HG03139 (cell line): Measurements from ENCODE around the gene LUC7L2.
"Not testable (repeated sequence)": the region's sequence is repeated elsewhere in the genome, so short reads cannot be mapped to it uniquely, and the experiment has no call there.

Source experiments
- ATAC-seq: cut with Tn5 transposase; IDR thresholded peaks from one replicate; pipeline ENCODE4 v1.9.1; 2021; ENCODE audit not compliant: unreplicated experiment

Gene LUC7L2

GRCh38 chr7:139355320-139355719 lies 4.4 kb upstream of the LUC7L2 start:
- no peak for ATAC-seq

GRCh38 chr7:139357729-139358506 lies 1.8 kb upstream of the LUC7L2 start:
- not testable (repeated sequence) for ATAC-seq

DNA sequence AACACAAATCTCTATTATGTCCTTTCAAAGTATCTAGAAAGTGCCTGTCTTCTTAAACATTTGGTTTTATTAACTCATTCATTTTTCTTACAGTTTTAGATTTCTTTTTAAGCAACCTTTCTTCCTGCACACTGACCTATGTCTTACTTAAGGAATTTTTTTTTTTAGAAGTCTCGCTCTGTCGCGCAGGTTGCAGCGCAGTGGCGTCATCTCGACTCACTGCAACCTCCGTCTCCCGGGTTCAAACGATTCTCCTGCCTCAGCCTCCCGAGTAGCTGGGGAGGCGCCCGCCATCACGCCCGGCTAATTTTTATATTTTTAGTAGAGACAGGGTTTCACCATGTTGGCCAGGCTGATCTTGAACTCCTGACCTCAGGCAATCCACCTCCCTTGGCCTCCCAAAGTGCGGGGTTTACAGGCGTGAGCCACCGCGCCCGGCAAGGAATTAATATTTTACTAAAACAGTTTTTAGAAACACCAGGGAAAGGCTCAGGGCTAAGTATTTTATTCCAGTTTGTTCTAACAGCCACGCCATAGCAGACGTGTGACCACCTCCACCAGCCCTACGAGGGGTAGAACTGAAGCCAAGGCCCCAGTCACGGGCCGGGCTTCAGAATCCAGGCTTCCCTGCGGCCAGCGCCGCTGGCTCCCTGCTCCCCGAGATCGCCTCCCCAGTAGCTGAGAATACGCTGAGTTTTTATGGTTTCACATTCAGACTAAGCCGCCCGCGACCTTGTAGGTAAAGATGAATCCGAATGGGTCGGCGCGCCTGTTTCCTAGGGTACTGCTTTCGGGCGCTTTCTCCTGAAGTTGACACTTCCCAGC lies 941 bp upstream of the LUC7L2 start:
- ATAC-seq = peak; percentile 3

DNA sequence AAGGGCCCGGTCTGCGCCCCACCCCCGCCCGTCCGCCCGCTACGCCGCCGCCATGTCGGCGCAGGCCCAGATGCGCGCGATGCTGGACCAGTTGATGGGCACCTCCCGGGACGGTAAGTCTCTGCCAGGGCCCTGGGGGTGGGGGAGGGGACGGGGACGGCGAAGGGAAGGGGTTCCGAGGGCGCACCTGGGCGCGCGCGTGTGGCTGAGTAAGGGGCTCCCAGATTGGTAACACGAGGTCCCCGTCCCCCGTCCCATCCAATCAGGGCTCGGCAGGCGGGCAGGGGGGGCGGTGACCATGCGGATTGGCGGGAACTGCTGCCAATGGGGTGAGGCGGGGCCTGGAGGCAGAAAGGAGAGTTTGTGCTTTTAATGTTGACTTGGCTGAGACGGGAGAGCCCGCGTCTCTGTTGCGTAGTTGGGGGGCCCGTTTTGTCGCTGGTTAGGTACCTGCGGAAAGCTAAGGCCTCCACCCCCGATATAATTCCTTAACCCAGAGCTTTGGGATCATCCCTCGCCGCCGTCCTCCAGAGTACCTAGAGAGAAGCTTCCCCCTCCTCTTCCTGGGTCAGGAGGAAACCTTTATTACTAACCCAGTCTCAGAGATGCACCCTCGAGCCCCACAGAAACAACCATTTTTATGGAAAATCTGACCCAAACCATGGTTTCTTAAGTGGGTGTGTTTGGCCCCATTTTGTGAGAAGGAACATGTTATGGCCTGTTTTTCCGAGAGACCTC lies 685 bp downstream of the LUC7L2 start:
- ATAC-seq = peak; percentile 74

DNA sequence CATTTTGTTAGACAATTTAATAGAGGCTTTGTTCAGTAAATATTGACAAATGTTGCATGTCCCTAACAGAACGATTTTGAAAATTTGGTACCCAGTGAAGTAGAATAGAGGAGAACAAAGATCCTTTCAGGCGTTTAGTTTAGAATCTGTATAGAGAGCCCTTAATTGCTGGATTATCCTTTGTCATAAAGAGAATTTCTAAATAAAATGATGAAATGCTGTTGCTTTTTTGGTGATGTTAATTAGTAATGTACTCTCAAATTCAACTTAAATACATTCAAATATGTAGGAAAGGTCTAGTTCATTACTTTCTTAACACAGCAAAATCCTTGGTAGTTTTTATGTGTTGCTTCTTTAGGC lies 1.2 kb downstream of the LUC7L2 start:
- ATAC-seq = no peak

DNA sequence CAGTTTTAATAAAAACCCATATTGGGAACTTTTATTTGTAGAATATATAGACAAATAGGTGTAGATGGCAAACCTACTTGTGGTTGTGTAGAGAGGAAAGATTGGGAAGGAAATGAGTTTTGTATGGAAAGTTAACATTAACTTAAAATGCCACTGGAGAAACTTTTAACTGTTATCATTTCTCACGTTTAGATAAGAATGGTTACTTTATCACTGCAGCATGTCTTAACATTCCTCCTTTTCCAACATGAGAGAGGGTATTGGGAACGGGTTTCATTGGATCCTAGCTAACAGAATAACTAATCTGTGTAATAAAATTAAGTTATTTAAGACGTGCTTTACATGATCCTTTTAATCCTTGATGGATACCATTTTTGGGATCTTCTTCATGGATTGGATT lies 1.8 kb downstream of the LUC7L2 start:
- no peak for ATAC-seq

GRCh38 chr7:139362302-139362701 lies 2.6 kb downstream of the LUC7L2 start:
- no peak for ATAC-seq

DNA sequence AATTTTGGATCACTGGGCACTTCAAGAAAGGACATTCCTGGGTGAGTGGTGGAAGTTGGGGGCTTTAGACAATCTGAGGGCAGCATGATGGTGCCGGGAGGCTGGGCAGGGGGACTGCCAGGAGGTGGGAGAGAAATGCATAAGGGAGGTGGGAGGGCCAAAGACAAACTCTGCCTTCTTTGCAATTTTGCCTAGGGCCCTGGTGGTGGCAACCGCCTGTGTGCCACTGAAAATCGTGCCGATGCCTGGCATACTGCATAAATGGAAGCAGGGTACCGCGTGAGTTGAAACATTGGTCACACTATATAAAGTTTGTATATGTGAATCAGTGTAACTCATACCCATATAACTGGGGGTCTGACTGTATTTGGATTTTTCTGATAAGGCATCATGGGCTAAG lies 3.3 kb downstream of the LUC7L2 start:
- ATAC-seq = no peak

- no peak for ATAC-seq
Measured at GRCh38 chr7:139365336-139365735, 5.6 kb downstream of the LUC7L2 start.

- ATAC-seq = no peak
Measured at GRCh38 chr7:139366400-139366799, 6.7 kb downstream of the LUC7L2 start.

GRCh38 chr7:139367438-139368155 lies 7.9 kb downstream of the LUC7L2 start:
- ATAC-seq = no peak

- no peak for ATAC-seq
Measured at GRCh38 chr7:139370301-139370942, 10.7 kb downstream of the LUC7L2 start.

- no peak for ATAC-seq
Measured at GRCh38 chr7:139370943-139371313, 11.2 kb downstream of the LUC7L2 start.

- ATAC-seq = no peak
Measured at GRCh38 chr7:139374246-139374645, 14.6 kb downstream of the LUC7L2 start.

DNA sequence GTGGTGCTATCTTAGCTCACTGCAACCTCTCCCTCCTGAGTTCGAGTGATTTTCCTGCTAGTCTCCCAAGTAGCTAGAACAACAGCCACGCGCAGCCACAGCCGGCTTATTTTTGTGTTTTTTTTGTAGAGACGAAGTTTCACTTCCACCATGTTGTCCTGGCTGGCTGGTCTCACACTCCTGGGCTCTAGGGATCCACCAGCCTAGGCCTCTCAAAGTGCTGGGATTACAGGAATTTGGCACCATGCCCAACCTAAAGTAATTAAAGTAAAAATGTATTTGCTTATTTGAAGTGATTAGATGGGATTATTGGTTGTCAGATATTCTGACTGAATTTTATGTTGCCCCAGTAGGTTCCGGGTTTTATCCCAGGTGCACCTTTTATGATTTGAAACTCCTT lies 22.7 kb downstream of the LUC7L2 start:
- ATAC-seq = no peak

DNA sequence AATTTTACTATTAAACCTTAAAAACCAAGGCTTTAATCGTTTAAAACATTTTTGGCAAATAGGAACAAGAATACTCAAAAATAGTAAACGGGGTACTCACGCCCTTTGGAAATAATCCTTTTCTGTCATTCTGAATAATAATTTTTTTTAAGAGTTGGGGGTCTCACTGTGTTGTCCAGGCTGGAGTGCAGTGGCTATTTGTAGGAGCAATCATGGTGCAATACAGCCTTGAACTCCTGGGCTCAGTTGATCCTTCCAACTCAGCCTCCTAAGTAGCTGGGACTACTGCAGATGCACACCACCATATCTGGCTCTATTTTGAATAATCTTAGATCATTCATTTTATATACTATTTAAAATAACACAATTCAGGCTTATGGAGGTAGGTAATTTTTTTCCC lies 24.9 kb downstream of the LUC7L2 start:
- ATAC-seq = no peak

- ATAC-seq = no peak
Measured at GRCh38 chr7:139387594-139387993, 27.9 kb downstream of the LUC7L2 start.

DNA sequence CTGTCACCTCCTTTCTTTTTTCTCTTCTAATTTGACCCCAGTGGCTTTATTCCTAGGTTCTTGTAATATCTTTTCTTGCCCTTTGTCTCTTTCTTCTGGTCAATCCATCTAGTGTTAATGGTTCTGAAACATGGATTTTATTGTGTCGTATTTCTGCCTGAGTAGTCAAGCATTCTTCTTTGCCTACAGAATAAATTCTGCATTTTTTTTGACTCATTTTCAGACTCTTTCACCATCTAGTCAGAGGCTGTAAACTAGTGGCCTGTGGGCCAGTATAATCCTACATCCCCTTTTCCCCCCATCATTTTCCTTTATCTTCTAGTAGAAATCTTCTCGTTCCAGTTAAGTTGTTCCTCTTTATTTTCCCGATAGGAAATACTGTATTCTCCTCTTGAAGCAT lies 29.4 kb downstream of the LUC7L2 start:
- ATAC-seq = no peak

DNA sequence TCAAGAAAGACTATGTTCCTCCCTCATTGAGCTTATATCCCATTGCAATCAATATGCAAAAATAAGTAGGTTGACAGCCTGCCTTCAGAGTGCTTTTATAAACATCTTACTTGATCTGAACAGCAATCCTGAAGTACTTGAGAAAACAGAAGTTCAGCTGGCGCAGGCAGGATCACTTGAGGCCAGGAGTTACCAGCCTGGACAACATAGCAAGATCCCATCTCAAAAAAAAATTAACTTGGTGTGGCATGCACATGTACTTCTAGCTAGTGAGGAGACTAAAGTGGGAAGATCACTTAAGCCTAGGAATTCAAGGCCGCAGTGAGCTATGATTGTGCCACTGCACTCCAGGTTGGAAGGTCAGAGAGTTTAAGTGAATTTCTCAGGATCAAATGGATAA lies 30.1 kb downstream of the LUC7L2 start:
- ATAC-seq = no peak

DNA sequence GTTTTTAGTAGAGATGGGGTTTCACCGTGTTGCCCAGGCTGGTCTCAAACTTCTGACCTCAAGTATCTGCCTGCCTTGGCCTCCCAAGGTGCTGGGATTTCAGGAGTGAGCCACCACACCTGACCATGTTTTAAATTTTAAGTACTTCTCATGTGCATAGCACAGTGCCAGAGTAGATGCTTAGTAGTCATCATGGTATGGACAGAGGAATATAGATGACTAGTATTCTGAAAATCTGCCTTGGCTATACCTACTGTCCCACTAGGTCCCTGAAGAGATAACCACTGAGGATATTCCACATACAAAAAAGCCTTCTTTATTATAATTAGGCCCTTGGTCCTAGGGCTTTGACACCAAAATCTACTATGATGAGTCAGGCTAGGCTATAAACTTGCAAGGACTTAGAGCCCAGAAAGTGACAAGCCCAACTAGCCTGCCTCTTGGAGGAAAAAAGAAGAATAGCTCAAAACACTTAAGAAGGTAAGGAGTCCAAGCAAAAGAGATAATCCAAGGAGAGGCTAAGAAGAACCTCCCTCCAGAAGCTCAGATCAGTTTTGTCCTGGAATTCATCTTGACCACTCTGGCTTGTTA lies 34.0 kb downstream of the LUC7L2 start:
- ATAC-seq = no peak
